Central memory CD4-positive, alpha-beta T cell (primary cell): ENCODE measurements around the gene KCNK7.
A peak's percentile ranks its signal among the peaks of the same experiment; 100 is the strongest.
"Not testable (repeated sequence)": the region's sequence is repeated elsewhere in the genome, so short reads cannot be mapped to it uniquely, and the experiment has no call there.

ENCODE experiments used
- DNase-seq: peaks from one replicate; pipeline ENCODE4 v3.0.0; 2022
- total RNA-seq, 3 experiments: gene quantifications; one replicate each; lab custom pipeline; 2026; lab: John Stamatoyannopoulos, UW

Gene KCNK7
- 0.18 to 1.2 (median 0.22) reads per million in 3 experiments for total RNA-seq

- DNase-seq, result no peak
These were observed at the start of gene KCNK7 for GRCh38 chr11:65595543-65596281. Gene KCNK7 (minus strand): TSS chr11:65595800. CDS start chr11:65595772, 28 bp downstream.

- DNase-seq, result no peak
These were observed 49.2 kb upstream of the KCNK7 start for GRCh38 chr11:65644837-65645236.

GRCh38 chr11:65643971-65644370, 48.4 kb upstream of the KCNK7 start:
- DNase-seq, result no peak

GRCh38 chr11:65642014-65642671, 46.5 kb upstream of the KCNK7 start:
- no peak for DNase-seq

- DNase-seq, result no peak
These were observed 45.9 kb upstream of the KCNK7 start for GRCh38 chr11:65641297-65642013.

- DNase-seq, result peak; percentile 43
These were observed 45.1 kb upstream of the KCNK7 start for GRCh38 chr11:65640483-65641296.

- peak; percentile 92 for DNase-seq
These were observed 44.3 kb upstream of the KCNK7 start for GRCh38 chr11:65639623-65640482.

GRCh38 chr11:65639228-65639597, 43.6 kb upstream of the KCNK7 start:
- not testable (repeated sequence) for DNase-seq

GRCh38 chr11:65637794-65638419, 42.3 kb upstream of the KCNK7 start, which contains the start of gene SIPA1:
Gene SIPA1 (plus strand): TSS chr11:65638101. CDS start chr11:65640922, 2,821 bp downstream.
- peak; percentile 75 for DNase-seq

- no peak for DNase-seq
These were observed 41.5 kb upstream of the KCNK7 start for GRCh38 chr11:65637032-65637557.

GRCh38 chr11:65636108-65637031, 40.8 kb upstream of the KCNK7 start:
- DNase-seq, result no peak

- no peak for DNase-seq
These were observed 39.5 kb upstream of the KCNK7 start for GRCh38 chr11:65634905-65635731.

GRCh38 chr11:65634440-65634839, 38.8 kb upstream of the KCNK7 start:
- DNase-seq, result no peak

GRCh38 chr11:65634109-65634436, 38.5 kb upstream of the KCNK7 start:
- DNase-seq, result no peak

- DNase-seq, result no peak
These were observed 37.9 kb upstream of the KCNK7 start for GRCh38 chr11:65633390-65634108.

GRCh38 chr11:65630215-65630614, 34.6 kb upstream of the KCNK7 start:
- no peak for DNase-seq

GRCh38 chr11:65629579-65629978, 34.0 kb upstream of the KCNK7 start:
- no peak for DNase-seq

- no peak for DNase-seq
These were observed 31.6 kb upstream of the KCNK7 start for GRCh38 chr11:65627202-65627601.
